GM18505 (cell line): ENCODE measurements around the gene FAM241B.

ENCODE experiments used
- ATAC-seq: cut with Tn5 transposase; IDR thresholded peaks from one replicate; pipeline ENCODE4 v1.9.1; 2021; ENCODE audit not compliant: unreplicated experiment
- POLR2A ChIP-seq: IDR thresholded peaks from 4 replicates; pipeline ENCODE4 v1.6.1; 2011; ENCODE audit warnings: borderline replicate concordance; ENCODE audit not compliant: insufficient read depth, insufficient read length; ENCODE audit errors: extremely low read depth

The FAM241B gene

DNA sequence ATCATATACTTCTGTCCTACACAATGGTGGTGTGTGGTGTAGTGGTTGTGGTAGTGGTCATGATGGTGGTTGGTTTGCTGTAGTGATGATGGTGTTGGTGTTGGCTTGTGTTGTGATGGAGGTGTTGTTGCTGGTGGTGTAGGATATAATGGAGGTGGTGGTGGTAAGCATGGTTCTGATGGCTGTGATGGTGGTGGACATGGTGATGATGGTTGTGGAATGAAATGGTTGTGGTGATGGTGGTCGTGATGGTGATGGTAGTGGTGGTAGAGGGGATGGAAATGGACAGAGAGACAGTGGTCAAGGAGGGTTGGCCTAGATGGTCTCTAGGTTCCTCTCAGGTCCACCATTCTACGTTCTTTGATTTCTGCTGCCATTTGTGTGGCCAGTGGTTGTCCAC lies 44.7 kb downstream of the FAM241B start:
- no peak for ATAC-seq
- no peak for TF ChIP-seq POLR2A

DNA sequence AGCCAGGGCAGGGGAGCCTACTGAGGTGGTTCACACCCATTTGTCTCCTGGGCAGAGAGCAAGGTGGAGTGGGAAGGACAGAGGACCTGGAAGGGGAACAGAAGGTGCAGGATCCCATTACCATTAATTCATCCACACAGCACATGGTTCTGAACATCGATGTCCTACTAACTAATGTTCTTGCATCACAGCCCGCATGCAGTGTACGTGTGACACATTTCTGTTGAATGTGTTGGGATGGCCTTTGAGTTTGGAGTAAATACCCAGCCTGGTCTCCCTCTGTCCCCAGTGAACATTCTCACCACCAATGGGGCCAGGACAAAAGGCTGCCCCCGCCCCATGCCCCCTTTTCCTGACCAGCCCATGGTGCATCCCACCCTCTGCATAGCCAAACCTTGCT lies 46.3 kb downstream of the FAM241B start:
- ATAC-seq: no peak
- TF ChIP-seq POLR2A: no peak

DNA sequence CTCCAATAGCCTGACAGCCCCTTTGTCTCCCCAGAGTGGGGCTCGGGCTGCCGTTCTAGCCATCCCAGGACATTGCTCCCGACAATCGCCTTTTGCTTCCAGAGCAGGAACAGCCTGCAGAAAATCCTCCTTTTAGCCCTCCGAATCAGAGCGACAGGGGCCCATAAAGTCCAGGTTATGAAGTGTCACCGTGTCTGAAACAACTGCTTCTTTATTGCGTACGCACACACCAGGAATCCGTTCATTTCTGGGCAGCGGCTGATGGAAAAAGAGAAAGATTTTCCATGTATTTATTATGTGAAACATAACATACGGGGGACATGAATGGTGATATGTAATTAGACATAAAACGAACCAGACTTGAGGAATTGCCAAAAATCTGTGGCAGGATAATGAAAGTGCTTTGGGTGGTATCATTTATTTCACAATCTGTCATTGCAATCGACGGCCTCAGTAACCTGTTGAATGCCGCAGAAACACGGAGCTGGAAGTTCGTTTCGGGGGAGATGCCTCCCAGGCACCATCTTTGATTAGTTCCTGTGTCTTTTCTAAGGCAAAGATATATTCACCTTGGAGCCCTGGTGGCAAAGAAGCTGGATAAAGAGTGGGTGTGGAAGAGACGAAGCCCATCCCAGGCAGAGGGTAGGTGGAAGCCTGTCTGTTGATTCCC lies 48.1 kb downstream of the FAM241B start:
- ATAC-seq: no peak
- no peak for TF ChIP-seq POLR2A

DNA sequence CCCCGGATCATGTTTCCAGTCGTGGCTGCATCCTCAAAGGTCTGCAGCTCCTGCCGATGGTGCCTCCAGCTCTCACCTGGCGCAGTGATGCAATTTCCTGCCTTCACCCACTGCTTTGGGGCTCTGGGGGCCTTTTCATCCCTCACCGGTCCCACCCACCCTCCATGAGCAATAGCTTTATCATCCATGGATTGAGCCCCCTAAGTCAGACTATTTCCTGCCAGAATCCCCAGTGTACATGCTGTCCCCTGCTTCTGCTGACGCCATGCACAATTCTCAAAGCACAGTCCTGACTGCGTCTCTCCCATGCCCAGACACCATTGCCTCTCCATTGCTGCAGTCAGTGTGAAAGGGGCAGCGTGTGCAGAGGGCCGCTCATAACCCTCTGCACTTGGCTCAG lies 49.7 kb downstream of the FAM241B start:
- no peak for ATAC-seq

DNA sequence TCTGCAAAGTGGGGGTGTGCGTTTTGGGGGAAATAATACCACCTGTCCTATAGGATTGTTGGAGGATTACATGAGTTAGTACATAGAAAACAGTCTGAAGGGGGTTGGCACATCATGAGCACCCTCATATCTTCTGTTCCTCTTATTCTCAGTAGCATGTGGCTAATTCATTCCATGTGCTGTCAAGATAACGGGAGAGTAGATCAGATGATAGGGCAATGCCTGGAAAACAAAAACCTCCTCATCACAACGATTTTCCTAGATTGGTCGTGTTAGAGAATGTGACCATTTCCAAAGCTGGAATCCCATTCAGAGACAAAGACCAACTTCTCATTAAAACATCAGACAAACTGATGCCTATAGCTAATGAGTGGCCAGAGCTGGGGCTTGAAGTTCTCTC lies 50.6 kb downstream of the FAM241B start:
- no peak for TF ChIP-seq POLR2A
- no peak for ATAC-seq

More for the DNA sequence above, 49.7 kb downstream of the FAM241B start:
- TF ChIP-seq POLR2A: no peak

DNA sequence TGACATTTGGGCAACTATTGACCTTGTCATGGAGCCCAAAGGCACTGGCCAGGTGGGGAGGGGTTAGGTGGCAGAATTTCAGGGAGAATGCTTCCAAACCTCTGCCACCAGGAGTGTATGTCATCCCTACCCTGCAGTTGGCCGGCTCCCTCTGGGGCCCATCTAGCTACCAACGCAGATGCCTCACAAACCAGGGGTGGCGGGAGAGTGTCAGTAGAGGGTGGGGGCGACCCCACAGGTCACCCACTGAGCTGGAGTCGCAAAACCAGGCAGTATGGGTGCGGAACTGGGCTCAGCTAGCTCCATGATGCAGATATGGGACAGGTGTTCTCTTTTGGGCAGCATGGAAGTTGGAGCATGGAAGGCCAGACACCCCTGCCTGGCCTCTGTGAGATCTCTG lies 51.4 kb downstream of the FAM241B start:
- no peak for ATAC-seq
- TF ChIP-seq POLR2A: no peak

DNA sequence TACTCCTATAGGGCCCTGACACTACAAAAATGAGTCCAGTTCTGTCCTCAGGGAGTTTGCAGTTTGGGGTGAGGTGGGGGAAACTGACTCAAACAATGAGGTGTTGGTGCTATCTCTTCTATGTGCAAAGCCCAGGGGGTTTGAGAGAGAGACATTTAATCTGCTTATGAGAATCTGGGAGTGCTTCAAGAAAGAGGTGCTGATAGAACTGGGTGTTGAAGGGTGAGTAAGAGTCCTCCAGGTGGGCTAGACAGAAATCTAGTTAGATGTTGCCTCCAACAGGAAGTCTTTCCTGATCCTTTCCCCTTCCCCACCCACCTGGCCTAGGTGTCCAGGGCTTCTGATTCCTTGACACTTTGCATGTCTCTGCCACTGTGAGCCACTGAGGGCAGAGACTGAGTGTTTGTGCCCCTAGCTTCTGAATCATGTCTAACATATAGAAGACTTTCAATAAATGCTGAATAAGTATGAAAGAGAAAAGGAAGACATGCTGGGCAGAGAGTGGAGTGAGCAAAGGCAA lies 53.0 kb downstream of the FAM241B start:
- no peak for ATAC-seq
- no peak for TF ChIP-seq POLR2A
